ENCODE data around the gene HSD17B11. TPM values are rescaled to one million over a fixed set of nuclear protein-coding genes. Genes with fewer than 3 reads are reported as not detected.
"Not testable (repeated sequence)": the region's sequence is repeated elsewhere in the genome, so short reads cannot be mapped to it uniquely, and the experiment has no call there.

HSD17B11 gene
- total RNA-seq, 3 donors from 2014 or later (not counting 1 experiment from before 2014, with no cell fraction given) = 42.2 to 50.5 (median 49.8) TPM

- Histone ChIP-seq H3K27me3 (ENCODE audit: control insufficient read depth, insufficient read depth, low read length) (no peaks in the 10 kb centered on the region), H3K36me3 (ENCODE audit: control insufficient read depth, insufficient read depth, low read length) (no peaks in the 10 kb centered on the region), H3K4me1 (ENCODE audit: control insufficient read depth, insufficient read depth, low read length) (peaks cover 4% of the 10 kb centered on the region), H3K4me3 (ENCODE audit: low read length) (no peak overlapping the region), H3K9me3 (ENCODE audit: control insufficient read depth, insufficient read depth, low read length) (no peaks in the 10 kb centered on the region), H3K27ac (ENCODE audit: low read length) (no peak overlapping the region)
- no peaks in the 10 kb centered on the region for H3K36me3 Mint-ChIP-seq
- DNase-seq = peak in 1 of 2 donors; percentile 24
- H3K4me1 Mint-ChIP-seq = peaks cover 14 to 16% of the 10 kb centered on the region in 2 donors
- no peaks in the 10 kb centered on the region for H3K9me3 Mint-ChIP-seq
- ATAC-seq = peak; percentile 39 to 78 (median 72)
- TF ChIP-seq CTCF (IDR thresholded peaks at IDR 0.05) = no peak
- H3K27me3 Mint-ChIP-seq (ENCODE audit: low read depth in 2 of 2) = peaks cover 6 to 18% of the 10 kb centered on the region in 2 donors
- H3K27ac Mint-ChIP-seq = peak overlapping the region; percentile 73 to 87
- 30% methylated on average over 6 of the region's 6 CpGs for WGBS (ENCODE audit: insufficient coverage)
- intact Hi-C loops (cut with micrococcal nuclease) = no loop called here
- H3K4me3 Mint-ChIP-seq = peak overlapping the region; percentile 81
Measured at GRCh38 chr4:87406462-87406861, 15.5 kb upstream of the HSD17B11 start.

GRCh38 chr4:87405211-87405820, 14.3 kb upstream of the HSD17B11 start:
- intact Hi-C loops (cut with micrococcal nuclease) = no loop called here
- Histone ChIP-seq H3K27ac (ENCODE audit: low read length) (no peak overlapping the region), H3K9me3 (ENCODE audit: control insufficient read depth, insufficient read depth, low read length) (no peaks in the 10 kb centered on the region), H3K36me3 (ENCODE audit: control insufficient read depth, insufficient read depth, low read length) (no peaks in the 10 kb centered on the region), H3K4me3 (ENCODE audit: low read length) (no peak overlapping the region), H3K4me1 (ENCODE audit: control insufficient read depth, insufficient read depth, low read length) (peaks cover 4% of the 10 kb centered on the region), H3K27me3 (ENCODE audit: control insufficient read depth, insufficient read depth, low read length) (no peaks in the 10 kb centered on the region)
- Mint-ChIP-seq H3K36me3 (no peaks in the 10 kb centered on the region), H3K27ac (no peak overlapping the region), H3K27me3 (ENCODE audit: low read depth in 2 of 2) (peaks cover 6 to 13% of the 10 kb centered on the region in 2 donors), H3K4me3 (no peak overlapping the region), H3K9me3 (no peaks in the 10 kb centered on the region), H3K4me1 (peaks cover 14 to 16% of the 10 kb centered on the region in 2 donors)
- ATAC-seq (no peak), DNase-seq (no peak)
- WGBS (ENCODE audit: insufficient coverage) = 98% methylated on average over 5 of the region's 5 CpGs
- no peak for TF ChIP-seq CTCF (IDR thresholded peaks at IDR 0.05)

- H3K9me3 Mint-ChIP-seq; H3K27ac Mint-ChIP-seq; H3K36me3 ChIP-seq (ENCODE audit: control insufficient read depth, insufficient read depth, low read length); H3K36me3 Mint-ChIP-seq; DNase-seq; H3K27ac ChIP-seq (ENCODE audit: low read length); H3K4me3 ChIP-seq (ENCODE audit: low read length); ATAC-seq; H3K27me3 Mint-ChIP-seq (ENCODE audit: low read depth in 2 of 2); intact Hi-C loops (cut with micrococcal nuclease); H3K27me3 ChIP-seq (ENCODE audit: control insufficient read depth, insufficient read depth, low read length); H3K9me3 ChIP-seq (ENCODE audit: control insufficient read depth, insufficient read depth, low read length); H3K4me1 ChIP-seq (ENCODE audit: control insufficient read depth, insufficient read depth, low read length); H3K4me3 Mint-ChIP-seq: not testable (repeated sequence)
- WGBS (ENCODE audit: insufficient coverage) = 88% methylated on average over 1 of the region's 1 CpG
- peaks cover 14 to 16% of the 10 kb centered on the region in 2 donors for H3K4me1 Mint-ChIP-seq
Measured at GRCh38 chr4:87403732-87404131, 12.7 kb upstream of the HSD17B11 start.

- no peak overlapping the region for H3K4me3 ChIP-seq (ENCODE audit: low read length)
- Mint-ChIP-seq H3K9me3 (no peaks in the 10 kb centered on the region), H3K27me3 (ENCODE audit: low read depth in 2 of 2) (no peaks in the 10 kb centered on the region), H3K4me1 (no peaks in the 10 kb centered on the region), H3K4me3 (no peak overlapping the region), H3K27ac (no peak overlapping the region), H3K36me3 (no peaks in the 10 kb centered on the region)
- no peaks in the 10 kb centered on the region for H3K4me1 ChIP-seq (ENCODE audit: control insufficient read depth, insufficient read depth, low read length)
- H3K9me3 ChIP-seq (ENCODE audit: control insufficient read depth, insufficient read depth, low read length) = no peaks in the 10 kb centered on the region
- H3K27ac ChIP-seq (ENCODE audit: low read length) = no peak overlapping the region
- no peak for TF ChIP-seq CTCF (IDR thresholded peaks at IDR 0.05)
- H3K27me3 ChIP-seq (ENCODE audit: control insufficient read depth, insufficient read depth, low read length) = no peaks in the 10 kb centered on the region
- intact Hi-C loops (cut with micrococcal nuclease) = no loop called here
- 67% methylated on average over 1 of the region's 1 CpG for WGBS (ENCODE audit: insufficient coverage)
- ATAC-seq (no peak), DNase-seq (no peak)
- no peaks in the 10 kb centered on the region for H3K36me3 ChIP-seq (ENCODE audit: control insufficient read depth, insufficient read depth, low read length)
Measured at GRCh38 chr4:87399954-87400353, 9.0 kb upstream of the HSD17B11 start.
